Kidney epithelial cell (primary cell): ENCODE data around the gene ROCK2. TPM values are rescaled to one million over a fixed set of nuclear protein-coding genes. Genes with fewer than 3 reads are reported as not detected.

Experiments
- DNase-seq: peaks from one replicate; pipeline ENCODE4 v3.0.0-alpha.2; 2010; ENCODE audit warnings: low read depth
- H3K27me3 ChIP-seq: 2 replicates; pipeline ENCODE4 v1.6.0; 2011; ENCODE audit warnings: low read length; ENCODE audit not compliant: control insufficient read depth, insufficient read depth
- H3K36me3 ChIP-seq: 2 replicates; pipeline ENCODE4 v1.5.1; 2011; ENCODE audit warnings: low read length; ENCODE audit not compliant: control insufficient read depth, insufficient read depth
- H3K4me3 ChIP-seq: 2 replicates; pipeline ENCODE4 v1.5.1; 2011; ENCODE audit warnings: low read depth, mild to moderate bottlenecking, control low read depth, low read length
- CTCF ChIP-seq: IDR thresholded peaks from 2 replicates; pipeline ENCODE4 v1.5.1; 2011; ENCODE audit warnings: mild to moderate bottlenecking, moderate library complexity, low read length, control low read depth, inconsistent platforms; ENCODE audit not compliant: insufficient read depth, poor library complexity, severe bottlenecking
- total RNA-seq: library from RNA; depleted of rRNA; stranded (reverse); fragments of >200 nt; gene quantifications from 2 replicates; pipeline ENCODE4 v1.2.3, GENCODE V29; 2015

ROCK2 gene
- total RNA-seq, 1 donor from 2014 or later: 26.4 TPM

- no peak overlapping the region for H3K4me3 ChIP-seq
- no peak for TF ChIP-seq CTCF
- H3K36me3 ChIP-seq: no peaks in the 10 kb centered on the region
- DNase-seq: no peak
- H3K27me3 ChIP-seq: no peaks in the 10 kb centered on the region
Measured at GRCh38 chr2:11326677-11327211, 17.7 kb downstream of the ROCK2 start.

GRCh38 chr2:11325961-11326676 is 18.3 kb downstream of the ROCK2 start:
- DNase-seq: no peak
- TF ChIP-seq CTCF: no peak

GRCh38 chr2:11321847-11322246 is 22.6 kb downstream of the ROCK2 start:
- Histone ChIP-seq H3K4me3 (no peak overlapping the region), H3K27me3 (no peaks in the 10 kb centered on the region), H3K36me3 (no peaks in the 10 kb centered on the region)
- TF ChIP-seq CTCF: no peak
- DNase-seq: no peak

More at GRCh38 chr2:11325961-11326676, 18.3 kb downstream of the ROCK2 start:
- H3K36me3 ChIP-seq: no peaks in the 10 kb centered on the region
- no peak overlapping the region for H3K4me3 ChIP-seq
- no peaks in the 10 kb centered on the region for H3K27me3 ChIP-seq

GRCh38 chr2:11320698-11321492 is 23.5 kb downstream of the ROCK2 start:
- no peak overlapping the region for H3K4me3 ChIP-seq
- no peak for TF ChIP-seq CTCF

GRCh38 chr2:11319939-11320338 is 24.5 kb downstream of the ROCK2 start:
- Histone ChIP-seq H3K27me3 (no peaks in the 10 kb centered on the region), H3K4me3 (no peak overlapping the region), H3K36me3 (no peaks in the 10 kb centered on the region)
- no peak for TF ChIP-seq CTCF
- no peak for DNase-seq

More at GRCh38 chr2:11320698-11321492, 23.5 kb downstream of the ROCK2 start:
- no peak for DNase-seq
- H3K27me3 ChIP-seq: no peaks in the 10 kb centered on the region
- H3K36me3 ChIP-seq: no peaks in the 10 kb centered on the region
